IPS-NIHi11 (cell line): ENCODE data around the gene GNG7.
"Not testable (repeated sequence)": the region's sequence is repeated elsewhere in the genome, so short reads cannot be mapped to it uniquely, and the experiment has no call there.

Experiments used
- DNase-seq: peaks from one replicate; pipeline ENCODE4 v3.0.0; 2012; ENCODE audit warnings: mixed read lengths, low spot score

Gene GNG7

GRCh38 chr19:2534423-2535013 lies 168.0 kb downstream of the GNG7 start:
- no peak for DNase-seq

GRCh38 chr19:2533686-2534422 lies 168.6 kb downstream of the GNG7 start:
- DNase-seq = no peak

- DNase-seq = no peak
Measured at GRCh38 chr19:2533072-2533425, 169.4 kb downstream of the GNG7 start.

- no peak for DNase-seq
Measured at GRCh38 chr19:2532252-2533071, 170.0 kb downstream of the GNG7 start.

GRCh38 chr19:2529942-2530341 lies 172.6 kb downstream of the GNG7 start:
- not testable (repeated sequence) for DNase-seq

- DNase-seq = no peak
Measured at GRCh38 chr19:2529473-2529918, 173.0 kb downstream of the GNG7 start.

- no peak for DNase-seq
Measured at GRCh38 chr19:2528675-2529101, 173.8 kb downstream of the GNG7 start.

GRCh38 chr19:2527686-2528085 lies 174.8 kb downstream of the GNG7 start:
- no peak for DNase-seq

- DNase-seq = no peak
Measured at GRCh38 chr19:2527171-2527570, 175.3 kb downstream of the GNG7 start.

GRCh38 chr19:2524840-2525723 lies 177.4 kb downstream of the GNG7 start:
- DNase-seq = peak; percentile 56

- no peak for DNase-seq
Measured at GRCh38 chr19:2524361-2524839, 178.1 kb downstream of the GNG7 start.

- peak; percentile 37 for DNase-seq
Measured at GRCh38 chr19:2523630-2524311, 178.7 kb downstream of the GNG7 start.

- DNase-seq = no peak
Measured at GRCh38 chr19:2519482-2519881, 183.0 kb downstream of the GNG7 start.

- not testable (repeated sequence) for DNase-seq
Measured at GRCh38 chr19:2518856-2519255, 183.6 kb downstream of the GNG7 start.

- DNase-seq = no peak
Measured at GRCh38 chr19:2517881-2518601, 184.5 kb downstream of the GNG7 start.

- no peak for DNase-seq
Measured at GRCh38 chr19:2516727-2517126, 185.8 kb downstream of the GNG7 start.

GRCh38 chr19:2514981-2515518 lies 187.4 kb downstream of the GNG7 start:
- DNase-seq = no peak

- no peak for DNase-seq
Measured at GRCh38 chr19:2512523-2513431, 189.7 kb downstream of the GNG7 start.

- DNase-seq = no peak
Measured at GRCh38 chr19:2511991-2512390, 190.5 kb downstream of the GNG7 start.
